HUES64 (cell line): ENCODE data around the gene CHKB.

Source experiments
- H3K27ac ChIP-seq: 2 replicates; pipeline ENCODE4 v1.7.0; 2013; ENCODE audit warnings: low read depth, low read length, inconsistent platforms
- H3K27me3 ChIP-seq: 2 replicates; pipeline ENCODE4 v1.6.1; 2013; ENCODE audit warnings: mild to moderate bottlenecking, low read length; ENCODE audit not compliant: insufficient read depth
- H3K36me3 ChIP-seq: 2 replicates; pipeline ENCODE4 v1.6.1; 2013; ENCODE audit warnings: mild to moderate bottlenecking, low read length; ENCODE audit not compliant: insufficient read depth
- H3K4me1 ChIP-seq: 2 replicates; pipeline ENCODE4 v1.6.1; 2013; ENCODE audit warnings: mild to moderate bottlenecking, low read length, moderate library complexity; ENCODE audit not compliant: insufficient read depth
- H3K4me3 ChIP-seq: 2 replicates; pipeline ENCODE4 v1.5.1; 2013; ENCODE audit warnings: mild to moderate bottlenecking, low read length, moderate library complexity
- H3K9ac ChIP-seq: 2 replicates; pipeline ENCODE4 v1.6.1; 2013; ENCODE audit warnings: mild to moderate bottlenecking, low read depth, low read length
- H3K9me3 ChIP-seq: 2 replicates; pipeline ENCODE4 v1.6.1; 2013; ENCODE audit warnings: low read depth, low read length; ENCODE audit not compliant: insufficient read depth
- WGBS: fragments of 150-250, 120-280 bp; methylation state at CpG from one replicate; pipeline ENCODE4 v1.1.7; 2013; ENCODE audit warnings: missing lambda C conversion rate; 5-methylcytosine and 5-hydroxymethylcytosine counted together

CHKB gene

DNA sequence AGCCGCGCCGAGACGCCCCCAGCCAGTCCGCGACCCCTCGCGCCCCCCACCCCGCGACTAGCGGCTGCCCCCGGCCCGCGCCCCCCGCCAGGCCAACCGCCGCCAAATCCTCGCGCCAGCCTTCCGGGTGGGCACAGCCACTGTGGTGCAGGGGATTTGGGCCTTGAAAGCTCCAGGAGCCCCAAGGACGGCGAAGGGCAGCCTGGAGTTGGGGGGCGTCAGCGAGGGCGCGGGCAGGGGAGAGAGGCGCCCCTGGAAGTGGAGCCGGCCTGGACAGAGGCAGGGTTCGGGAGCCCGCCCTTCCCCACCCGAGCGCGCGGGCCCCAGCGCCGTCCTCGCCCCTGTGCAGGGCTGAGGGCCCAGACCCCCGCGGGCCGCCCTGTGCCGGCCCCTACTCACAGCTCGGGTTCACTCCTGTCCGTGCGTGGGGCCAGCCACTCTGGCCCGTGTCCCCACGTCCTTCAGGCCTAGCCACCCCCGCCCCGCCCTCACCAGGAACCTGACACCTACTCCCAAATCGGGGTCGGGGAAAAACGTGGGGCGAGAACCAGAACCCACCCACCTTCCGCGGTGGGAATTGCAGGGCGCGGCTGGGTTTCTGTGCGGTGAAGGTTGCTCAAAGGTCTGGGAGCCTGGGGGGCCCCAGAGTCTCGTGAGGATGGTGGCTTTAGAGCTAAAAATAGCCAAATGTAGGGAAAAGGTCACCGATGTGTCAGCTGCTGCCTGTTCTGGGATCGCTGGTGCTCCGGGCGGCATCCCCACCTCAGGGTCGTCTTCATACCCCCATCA is 4.5 kb downstream of the CHKB start, which contains the start of gene CPT1B:
CPT1B (minus strand) TSS at position 441 of the 789 bp plus-strand sequence. CDS start 512 bp downstream, outside the sequence.
- 94% methylated on average over 63 of the region's 63 CpGs for WGBS
- no peak within 1 kb of the TSS for H3K4me3 ChIP-seq

DNA sequence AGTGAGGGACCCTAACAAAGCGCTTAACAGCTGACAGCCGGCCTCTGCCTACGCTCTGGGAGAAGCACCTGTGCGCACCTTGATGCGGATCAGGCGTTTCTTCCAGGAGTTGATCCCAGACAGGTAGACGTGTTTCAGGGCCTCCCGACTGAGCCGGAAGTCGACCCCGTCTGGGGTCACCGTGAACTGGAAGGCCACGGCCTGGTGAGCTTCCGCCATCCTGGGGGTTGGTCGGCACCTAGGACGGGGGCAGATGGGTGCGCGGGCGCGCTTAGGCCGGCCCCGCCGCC is 5.0 kb downstream of the CHKB start:
- H3K27me3 ChIP-seq = no peaks in the 10 kb centered on the region
- no peaks in the 10 kb centered on the region for H3K4me1 ChIP-seq
- 96% methylated on average over 23 of the region's 23 CpGs for WGBS
- no peak overlapping the region for H3K9ac ChIP-seq
- H3K36me3 ChIP-seq = peaks cover 48% of the 10 kb centered on the region
- H3K27ac ChIP-seq = no peak overlapping the region
- no peaks in the 10 kb centered on the region for H3K9me3 ChIP-seq
- H3K4me3 ChIP-seq = no peak overlapping the region

More for the DNA sequence above, 4.5 kb downstream of the CHKB start, which contains the start of gene CPT1B:
- no peaks in the 10 kb centered on the region for H3K27me3 ChIP-seq
- H3K9ac ChIP-seq = no peak within 1 kb of the TSS
- H3K4me1 ChIP-seq = no peaks in the 10 kb centered on the region
- no peaks in the 10 kb centered on the region for H3K9me3 ChIP-seq
- peaks cover 45% of the 10 kb centered on the region for H3K36me3 ChIP-seq
- H3K27ac ChIP-seq = no peak within 1 kb of the TSS

DNA sequence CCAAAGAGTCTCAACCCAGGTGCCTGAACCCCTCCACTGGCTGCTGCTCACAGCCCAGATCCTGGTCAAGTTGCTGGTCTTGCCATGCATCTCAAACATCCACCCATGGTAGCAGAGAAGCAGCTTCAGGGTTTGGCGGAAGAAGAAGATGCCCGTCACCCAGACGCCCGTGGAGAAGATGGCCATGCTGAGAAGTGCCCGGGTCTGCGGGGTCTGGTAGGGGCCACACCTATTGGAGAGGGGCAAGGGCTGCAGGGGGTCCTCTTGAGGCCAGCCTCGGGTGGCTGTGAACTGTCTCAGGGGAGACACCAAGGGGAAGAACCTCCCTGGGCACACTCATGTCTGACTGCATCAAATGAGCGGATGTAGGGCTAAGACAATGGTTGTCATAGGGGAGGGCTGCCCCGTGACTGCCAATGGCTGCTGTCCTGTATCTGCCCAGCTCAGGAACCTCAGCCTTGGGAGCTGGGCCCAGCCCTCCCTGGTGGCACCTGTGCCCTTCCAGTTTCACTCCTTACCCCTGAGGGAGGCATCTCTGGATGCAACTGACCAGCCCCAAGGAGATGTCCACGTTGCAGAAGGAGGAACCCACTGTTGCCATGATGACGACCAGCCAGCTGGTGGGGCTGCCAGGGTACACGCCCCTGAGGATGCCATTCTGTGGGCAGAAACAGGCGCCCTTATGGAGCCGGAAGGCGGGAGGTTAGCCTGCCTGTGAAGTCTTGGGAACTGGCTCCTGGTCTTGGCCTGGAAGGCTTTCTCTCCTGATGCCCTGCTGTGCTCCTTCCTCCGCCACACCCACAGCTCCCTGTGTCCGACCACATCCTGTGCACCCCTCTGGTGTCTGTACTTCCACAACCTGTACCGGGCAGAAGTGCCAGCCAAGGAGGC is 5.6 kb downstream of the CHKB start:
- 93% methylated on average over 18 of the region's 18 CpGs for WGBS
- Histone ChIP-seq H3K36me3 (peaks cover 54% of the 10 kb centered on the region), H3K9ac (no peak overlapping the region), H3K27me3 (no peaks in the 10 kb centered on the region), H3K4me3 (no peak overlapping the region), H3K4me1 (no peaks in the 10 kb centered on the region), H3K9me3 (no peaks in the 10 kb centered on the region), H3K27ac (no peak overlapping the region)

DNA sequence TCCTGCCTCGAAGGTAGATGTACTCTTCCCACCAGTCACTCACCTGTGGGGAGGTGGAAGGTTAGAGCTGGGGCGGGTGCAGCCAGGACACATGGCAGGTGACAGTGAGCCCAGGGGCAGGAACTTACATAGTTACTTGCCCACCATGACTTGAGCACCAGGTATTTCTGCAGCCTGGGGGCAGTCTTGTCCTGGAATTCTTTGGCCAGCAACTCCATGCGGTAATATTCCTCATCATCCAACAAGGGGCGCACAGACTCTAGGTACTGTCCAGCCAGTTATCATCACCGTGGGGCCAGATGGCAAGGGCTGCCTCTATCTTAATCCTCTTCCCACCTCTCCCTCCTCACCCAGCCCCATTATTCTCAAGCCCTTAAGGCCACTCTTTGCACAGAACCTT is 6.6 kb downstream of the CHKB start:
- H3K4me3 ChIP-seq = no peak overlapping the region
- peaks cover 61% of the 10 kb centered on the region for H3K36me3 ChIP-seq
- H3K27me3 ChIP-seq = no peaks in the 10 kb centered on the region
- no peak overlapping the region for H3K9ac ChIP-seq
- no peaks in the 10 kb centered on the region for H3K9me3 ChIP-seq
- H3K27ac ChIP-seq = no peak overlapping the region
- 92% methylated on average over 5 of the region's 5 CpGs for WGBS
- H3K4me1 ChIP-seq = no peaks in the 10 kb centered on the region

DNA sequence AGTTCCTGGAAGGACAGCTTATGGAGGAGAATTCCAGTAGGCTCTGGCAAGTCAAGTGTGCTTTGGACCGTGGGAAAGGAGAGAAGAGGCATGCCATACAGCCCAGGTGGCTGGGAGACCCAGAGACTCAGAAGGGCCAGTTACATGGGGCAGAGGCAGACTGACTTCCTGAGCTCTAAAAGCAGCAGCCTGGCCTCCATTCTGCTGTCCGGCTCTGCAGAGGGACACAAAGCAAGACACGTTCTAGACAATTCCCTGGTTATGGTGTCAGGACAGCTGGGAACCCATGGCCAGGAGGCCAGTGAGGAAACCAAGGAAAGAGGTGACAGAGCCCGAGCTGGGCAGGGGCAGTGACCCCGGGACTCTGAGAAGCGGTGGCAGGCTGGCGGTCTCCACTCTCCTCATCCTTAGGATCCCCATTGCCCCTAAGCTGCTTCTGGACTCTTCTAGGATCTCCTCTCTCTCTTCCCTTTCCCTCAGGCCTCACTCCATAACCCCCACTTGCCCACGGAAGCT is 7.2 kb downstream of the CHKB start:
- no peaks in the 10 kb centered on the region for H3K4me1 ChIP-seq
- H3K27me3 ChIP-seq = no peaks in the 10 kb centered on the region
- peaks cover 64% of the 10 kb centered on the region for H3K36me3 ChIP-seq
- 93% methylated on average over 8 of the region's 8 CpGs for WGBS
- no peak overlapping the region for H3K4me3 ChIP-seq
- H3K9ac ChIP-seq = no peak overlapping the region
- no peak overlapping the region for H3K27ac ChIP-seq
- no peaks in the 10 kb centered on the region for H3K9me3 ChIP-seq

DNA sequence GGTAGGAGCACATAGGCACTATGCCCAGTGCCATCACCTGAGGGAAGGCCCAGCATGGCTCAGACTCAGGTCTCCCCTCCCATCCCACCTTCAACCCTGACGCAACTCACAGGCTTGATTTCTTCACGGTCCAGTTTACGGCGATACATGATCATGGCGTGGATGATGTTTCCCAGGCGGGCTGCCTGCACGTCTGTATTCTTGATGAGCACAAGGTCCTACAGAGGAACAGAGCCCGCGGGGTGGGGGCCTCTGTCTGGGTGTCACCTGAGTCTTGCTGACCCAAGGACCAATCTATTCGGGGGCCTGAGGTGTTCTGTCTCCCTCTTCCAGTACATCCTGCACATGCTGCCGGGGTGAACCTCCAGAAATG is 8.3 kb downstream of the CHKB start:
- WGBS = 94% methylated on average over 11 of the region's 11 CpGs
- H3K27me3 ChIP-seq = no peaks in the 10 kb centered on the region
- H3K36me3 ChIP-seq = peaks cover 64% of the 10 kb centered on the region
- no peaks in the 10 kb centered on the region for H3K9me3 ChIP-seq
- no peaks in the 10 kb centered on the region for H3K4me1 ChIP-seq
- no peak overlapping the region for H3K9ac ChIP-seq
- no peak overlapping the region for H3K4me3 ChIP-seq
- H3K27ac ChIP-seq = no peak overlapping the region

DNA sequence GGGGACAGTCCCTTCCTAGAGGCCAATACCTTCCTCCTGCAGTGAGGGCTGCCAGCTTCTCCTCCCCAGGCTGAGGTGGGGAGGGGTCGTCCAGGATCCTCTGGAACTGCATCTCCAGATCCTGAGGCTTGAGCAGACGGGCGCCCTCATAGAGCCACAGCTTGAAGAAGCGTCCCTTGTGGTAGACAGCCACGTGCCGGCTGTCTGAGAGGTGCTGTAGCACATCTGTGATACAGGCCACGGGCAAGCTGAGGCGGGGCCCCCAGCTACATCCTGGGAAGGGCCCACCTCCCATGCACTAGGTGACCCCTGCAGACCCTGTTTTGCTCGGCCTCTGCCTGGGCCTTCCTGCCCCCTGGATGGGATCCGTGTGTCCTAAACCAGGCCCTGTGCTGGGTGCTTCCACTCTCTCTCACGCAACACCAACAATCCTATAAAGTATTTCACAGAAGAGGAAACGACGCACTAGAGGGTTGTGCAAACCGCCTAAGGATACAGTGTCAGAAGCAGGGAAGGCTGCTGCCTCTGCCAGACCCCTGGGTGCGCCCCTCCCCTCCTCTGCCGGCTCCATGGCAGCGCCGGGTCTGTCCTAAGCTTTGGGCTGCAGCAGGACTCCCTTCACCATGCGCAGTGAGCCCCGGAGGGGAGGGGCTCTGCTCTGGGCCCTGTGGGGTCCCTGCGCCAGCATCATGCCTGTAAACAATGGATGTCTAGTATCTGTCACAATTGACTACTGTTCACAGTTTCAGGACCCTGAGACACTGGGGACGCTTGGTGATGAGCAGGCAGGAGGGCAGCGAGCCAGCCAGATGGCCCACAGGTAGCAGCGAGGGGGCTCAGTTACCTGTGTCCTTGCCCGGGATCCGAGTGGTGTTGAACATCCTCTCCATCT is 8.9 kb downstream of the CHKB start:
- no peaks in the 10 kb centered on the region for H3K4me1 ChIP-seq
- H3K9me3 ChIP-seq = no peaks in the 10 kb centered on the region
- H3K27me3 ChIP-seq = no peaks in the 10 kb centered on the region
- H3K4me3 ChIP-seq = no peak overlapping the region
- 95% methylated on average over 26 of the region's 26 CpGs for WGBS
- H3K27ac ChIP-seq = no peak overlapping the region
- no peak overlapping the region for H3K9ac ChIP-seq
- H3K36me3 ChIP-seq = peaks cover 64% of the 10 kb centered on the region

DNA sequence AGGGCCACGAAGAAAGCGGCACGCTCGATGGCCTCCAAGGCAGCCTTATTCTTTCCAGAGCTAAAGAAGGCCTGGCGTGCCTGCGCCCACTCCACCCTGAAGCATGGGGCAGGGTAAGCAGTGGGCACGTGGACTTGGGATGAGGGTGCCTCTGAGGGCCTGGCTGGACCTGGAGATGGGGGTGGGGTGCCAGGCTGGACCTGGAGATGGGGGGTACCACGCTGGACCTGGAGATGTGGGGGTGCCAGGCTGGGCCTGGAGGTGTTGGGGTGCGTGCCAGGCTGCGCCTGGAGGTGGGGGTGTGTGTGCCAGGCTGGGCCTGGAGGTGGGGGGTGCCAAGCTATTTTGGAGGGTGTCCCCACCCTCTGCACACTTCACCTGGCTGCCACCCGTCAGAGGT is 9.7 kb downstream of the CHKB start:
- 96% methylated on average over 11 of the region's 11 CpGs for WGBS
- no peak overlapping the region for H3K9ac ChIP-seq
- no peak overlapping the region for H3K27ac ChIP-seq
- no peaks in the 10 kb centered on the region for H3K27me3 ChIP-seq
- H3K9me3 ChIP-seq = no peaks in the 10 kb centered on the region
- no peak overlapping the region for H3K4me3 ChIP-seq
- peaks cover 65% of the 10 kb centered on the region for H3K36me3 ChIP-seq
- no peaks in the 10 kb centered on the region for H3K4me1 ChIP-seq

DNA sequence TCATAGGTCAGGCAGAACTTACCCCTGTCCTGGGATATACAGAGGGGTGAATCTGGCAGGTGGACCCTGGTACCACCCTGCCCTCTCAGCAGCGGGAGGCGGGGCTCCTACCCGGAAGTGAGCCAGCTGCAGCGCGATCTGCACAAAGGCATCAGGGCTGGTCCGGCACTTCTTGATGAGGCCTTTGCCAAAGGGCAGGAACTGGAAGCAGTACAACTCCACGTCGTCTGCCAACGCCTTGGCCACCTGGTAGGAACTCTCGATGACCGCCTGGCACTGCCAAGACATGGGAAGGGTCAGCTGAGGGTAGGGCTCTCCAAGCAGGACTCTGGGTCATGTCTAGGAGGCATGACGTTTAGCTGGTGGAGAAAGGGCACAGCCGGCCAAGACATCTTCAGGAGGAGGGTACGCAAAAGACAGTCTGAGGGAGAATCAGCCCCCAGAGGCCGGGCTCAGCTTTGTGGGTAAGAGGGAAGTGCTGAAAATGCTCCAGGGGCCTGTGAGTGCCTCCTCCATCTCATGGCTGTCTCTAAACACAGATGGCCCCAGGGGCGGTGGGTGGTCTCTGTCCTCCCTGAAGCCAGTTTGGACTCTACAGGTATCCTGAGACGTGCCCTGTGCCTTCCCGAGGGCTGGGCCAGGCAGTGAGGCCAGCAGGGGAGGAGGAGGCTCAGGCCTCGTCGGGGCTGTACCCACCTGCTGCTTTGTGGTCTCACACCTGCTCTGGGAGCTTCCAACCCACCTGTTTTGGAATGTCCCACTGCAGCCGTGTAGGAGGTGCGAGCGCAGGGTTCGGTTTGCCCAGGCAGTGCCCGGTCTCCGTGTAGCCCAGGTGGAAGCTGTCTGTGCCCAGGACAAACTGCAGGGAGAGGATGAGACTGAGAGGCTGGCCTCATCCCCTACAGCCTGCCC is 11.1 kb downstream of the CHKB start:
- 92% methylated on average over 26 of the region's 26 CpGs for WGBS
- no peak overlapping the region for H3K27ac ChIP-seq
- no peak overlapping the region for H3K4me3 ChIP-seq
- no peak overlapping the region for H3K9ac ChIP-seq
- H3K9me3 ChIP-seq = no peaks in the 10 kb centered on the region
- H3K4me1 ChIP-seq = no peaks in the 10 kb centered on the region
- no peaks in the 10 kb centered on the region for H3K27me3 ChIP-seq
- peaks cover 65% of the 10 kb centered on the region for H3K36me3 ChIP-seq

DNA sequence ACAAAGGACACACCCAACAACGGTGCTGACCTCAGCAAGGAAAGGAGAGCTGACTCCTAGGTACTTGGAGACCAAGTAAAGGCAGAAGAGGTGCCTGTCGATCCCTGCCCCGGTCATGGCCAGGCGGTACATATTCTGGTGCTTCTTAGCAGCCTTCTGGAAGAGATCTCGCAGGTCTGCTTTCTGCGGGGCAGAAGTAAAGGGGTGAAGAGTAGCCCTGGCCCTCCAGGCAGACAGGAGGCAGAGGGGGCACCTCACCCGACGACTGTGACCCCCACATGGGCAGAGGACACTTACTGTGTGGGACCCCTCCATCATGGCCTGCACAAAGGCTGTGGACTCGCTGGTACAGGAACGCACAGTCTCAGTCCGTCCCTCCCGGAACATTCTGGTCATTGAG is 11.8 kb downstream of the CHKB start:
- 95% methylated on average over 12 of the region's 12 CpGs for WGBS
- H3K27me3 ChIP-seq = no peaks in the 10 kb centered on the region
- no peak overlapping the region for H3K4me3 ChIP-seq
- peaks cover 62% of the 10 kb centered on the region for H3K36me3 ChIP-seq
- H3K9me3 ChIP-seq = no peaks in the 10 kb centered on the region
- H3K9ac ChIP-seq = no peak overlapping the region
- no peaks in the 10 kb centered on the region for H3K4me1 ChIP-seq
- no peak overlapping the region for H3K27ac ChIP-seq
